ENCODE measurements around the gene TSPAN11. TPM values are rescaled to one million over a fixed set of nuclear protein-coding genes. Genes with fewer than 3 reads are reported as not detected.
"Not testable (repeated sequence)": the region's sequence is repeated elsewhere in the genome, so short reads cannot be mapped to it uniquely, and the experiment has no call there.

TSPAN11 gene
- total and polyA plus RNA-seq, 10 donors, result 0.26 to 4.1 (median 1.4) TPM

GRCh38 chr12:31021809-31022494 is 95.4 kb downstream of the TSPAN11 start:
- intact Hi-C loops (cut with DNase I; ENCODE audit: low total_unique reads), result no loop called here
- WGBS, 5 donors, result 54 to 77% (median 67%) methylated on average over 4 of the region's 4 CpGs
- no peak for TF ChIP-seq POLR2A (IDR thresholded peaks at IDR 0.05)
- TF ChIP-seq CTCF (IDR thresholded peaks at IDR 0.05 in 8 of 11, conservative IDR thresholded peaks at IDR 0.05 in 3 of 11), result no peak
- no peak for TF ChIP-seq POLR2AphosphoS5 (IDR thresholded peaks at IDR 0.05)
- H3K36me3 ChIP-seq, result no peaks in the 10 kb centered on the region
- H3K9me3 ChIP-seq, result peaks cover 0 to 5% (median 0%) of the 10 kb centered on the region in 8 donors
- H3K27ac ChIP-seq, result peak overlapping the region in 4 of 8 donors; percentile 12 to 49 (median 38)
- DNase-seq, result no peak
- peaks cover under 1 to 46% (median 17%) of the 10 kb centered on the region in 6 donors for H3K4me1 ChIP-seq
- no peak overlapping the region for H3K4me3 ChIP-seq
- H3K27me3 ChIP-seq (replicated peaks in 1 of 7), result no peaks in the 10 kb centered on the region

DNA sequence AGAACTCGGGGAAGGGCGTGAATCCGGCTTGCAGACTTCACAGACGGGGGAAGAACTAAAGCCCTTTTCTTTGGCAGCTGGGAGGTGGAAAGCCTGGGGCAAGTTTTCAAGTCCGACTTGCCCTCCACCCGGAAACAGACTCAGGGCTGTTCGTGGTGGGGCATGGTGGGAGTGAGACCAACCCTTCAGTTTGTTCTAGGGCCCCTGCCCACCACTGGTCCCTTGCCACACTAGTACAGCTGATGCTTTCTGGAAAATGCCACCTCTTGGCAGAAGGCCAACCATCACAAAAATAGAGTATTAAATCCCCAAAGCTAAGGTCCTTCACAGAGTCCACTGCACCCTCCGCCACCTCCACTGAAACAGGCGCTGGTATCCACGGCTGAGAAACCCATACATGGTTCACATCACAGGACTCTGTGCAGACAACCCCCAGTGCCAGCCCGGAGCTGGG is 96.8 kb downstream of the TSPAN11 start:
- Histone ChIP-seq H3K27me3 (replicated peaks in 1 of 7) (no peaks in the 10 kb centered on the region), H3K4me1 (peaks cover 0 to 37% (median 14%) of the 10 kb centered on the region in 6 donors), H3K27ac (peak overlapping the region in 3 of 8 donors; percentile 26 to 49 (median 42)), H3K9me3 (peaks cover 0 to 5% (median 0%) of the 10 kb centered on the region in 8 donors), H3K4me3 (no peak overlapping the region), H3K36me3 (no peaks in the 10 kb centered on the region)
- no peak for DNase-seq
- intact Hi-C loops (cut with DNase I; ENCODE audit: low total_unique reads), result no loop called here
- 65 to 78% (median 75%) methylated on average over 11 of the region's 11 CpGs for WGBS, 5 donors
- no peak for TF ChIP-seq CTCF (IDR thresholded peaks at IDR 0.05 in 8 of 11, conservative IDR thresholded peaks at IDR 0.05 in 3 of 11)
- no peak for TF ChIP-seq POLR2AphosphoS5 (IDR thresholded peaks at IDR 0.05)

DNA sequence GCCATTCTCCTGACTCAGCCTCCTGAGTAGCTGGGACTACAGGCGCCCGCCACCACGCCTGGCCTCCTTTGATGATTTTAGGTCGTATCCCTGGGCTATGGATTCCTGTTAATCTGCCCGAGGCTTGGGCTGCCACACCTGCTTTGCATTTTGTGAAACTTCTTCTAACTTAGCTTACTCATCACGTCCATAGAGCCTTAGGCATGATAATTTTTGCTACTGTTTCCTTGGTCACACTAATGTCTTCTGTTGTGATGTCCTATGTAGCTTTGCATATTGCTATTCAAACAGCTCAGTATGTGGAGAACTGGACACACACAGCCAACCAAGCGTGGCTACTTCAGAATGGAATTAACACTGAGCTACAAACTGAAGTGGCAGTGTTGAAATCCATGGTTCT is 99.7 kb downstream of the TSPAN11 start:
- Histone ChIP-seq H3K27me3 (replicated peaks in 1 of 7) (no peaks in the 10 kb centered on the region), H3K4me3 (no peak overlapping the region), H3K36me3 (no peaks in the 10 kb centered on the region), H3K27ac (no peak overlapping the region), H3K9me3 (no peaks in the 10 kb centered on the region), H3K4me1 (peaks cover 2 to 30% (median 16%) of the 10 kb centered on the region in 6 donors)
- no peak for DNase-seq
- intact Hi-C loops (cut with DNase I; ENCODE audit: low total_unique reads), result no loop called here
- TF ChIP-seq POLR2AphosphoS5 (IDR thresholded peaks at IDR 0.05) (no peak), POLR2A (IDR thresholded peaks at IDR 0.05) (no peak), CTCF (IDR thresholded peaks at IDR 0.05 in 8 of 11, conservative IDR thresholded peaks at IDR 0.05 in 3 of 11) (no peak)
- WGBS, 5 donors, result 83 to 96% (median 90%) methylated on average over 7 of the region's 7 CpGs

- H3K36me3 ChIP-seq; intact Hi-C loops (cut with DNase I; ENCODE audit: low total_unique reads); H3K27me3 ChIP-seq (replicated peaks in 1 of 7); H3K27ac ChIP-seq; H3K4me3 ChIP-seq; DNase-seq; H3K9me3 ChIP-seq: not testable (repeated sequence)
- 92 to 97% (median 94%) methylated on average over 5 of the region's 5 CpGs for WGBS, 5 donors
- peaks cover 2 to 28% (median 15%) of the 10 kb centered on the region in 6 donors for H3K4me1 ChIP-seq
Measured at GRCh38 chr12:31027006-31027405, 100.5 kb downstream of the TSPAN11 start.

Measured in spleen (tissue), 11 donors.